Activated naive CD8-positive, alpha-beta T cell treated with anti-CD3 and anti-CD28 coated beads, Interleukin-2, amount 10 ng/mL, durations not matched to agents 7 days and 5 days (primary cell): ENCODE results near the gene ASB8. TPM values are rescaled to one million over a fixed set of nuclear protein-coding genes. Genes with fewer than 3 reads are reported as not detected.
"Not testable (repeated sequence)": the region's sequence is repeated elsewhere in the genome, so short reads cannot be mapped to it uniquely, and the experiment has no call there.

Experiments
- ATAC-seq: fragments of 150-1000 bp; cut with Tn5 transposase; one replicate; pipeline ENCODE4 v1.10.0; 2021; ENCODE audit warnings: low read depth, moderate library complexity
- POLR2A ChIA-PET: fragments of 350-600 bp; sonication (Branson Sonifier 250); formaldehyde crosslinking; loops from one replicate; lab custom pipeline; 2021; ENCODE audit warnings: antibody characterized with exemption; lab: Charles Lee
- DNase-seq: peaks from one replicate; pipeline ENCODE4 v3.0.0; 2021
- H3K27ac Mint-ChIP-seq: one replicate; pipeline ENCODE4 v1.8.0; 2022; ENCODE audit warnings: mild to moderate bottlenecking, mixed read lengths
- H3K27me3 Mint-ChIP-seq: one replicate; pipeline ENCODE4 v1.8.0; 2022; ENCODE audit warnings: mild to moderate bottlenecking, moderate library complexity, mixed read lengths
- H3K36me3 Mint-ChIP-seq: one replicate; pipeline ENCODE4 v1.8.0; 2021; ENCODE audit warnings: mild to moderate bottlenecking, mixed read lengths
- H3K4me1 Mint-ChIP-seq: one replicate; pipeline ENCODE4 v1.8.0; 2021; ENCODE audit warnings: mixed read lengths
- H3K4me3 Mint-ChIP-seq: one replicate; pipeline ENCODE4 v1.8.0; 2022; ENCODE audit warnings: mild to moderate bottlenecking, moderate library complexity, mixed read lengths
- H3K9me3 Mint-ChIP-seq: one replicate; pipeline ENCODE4 v1.8.0; 2021; ENCODE audit warnings: mixed read lengths
- total RNA-seq, 2 experiments: library from RNA; stranded (reverse); gene quantifications; one replicate each; pipeline ENCODE4 v1.2.3, GENCODE V29; 2021

ASB8 gene
- total RNA-seq, 2 experiments from 2014 or later = 47.6 to 53.9 TPM

GRCh38 chr12:48151103-48151771 is 6.1 kb downstream of the ASB8 start:
- H3K9me3 Mint-ChIP-seq = no peaks in the 10 kb centered on the region
- peaks cover 14% of the 10 kb centered on the region for H3K36me3 Mint-ChIP-seq
- ATAC-seq = no peak

GRCh38 chr12:48145981-48146380 is 11.3 kb downstream of the ASB8 start:
- Mint-ChIP-seq H3K4me1 (peaks cover 3% of the 10 kb centered on the region), H3K27me3 (no peaks in the 10 kb centered on the region), H3K27ac (no peak overlapping the region), H3K9me3 (no peaks in the 10 kb centered on the region), H3K36me3 (peaks cover 11% of the 10 kb centered on the region), H3K4me3 (no peak overlapping the region)
- POLR2A ChIA-PET = no interaction called here
- ATAC-seq (no peak), DNase-seq (no peak)

More at GRCh38 chr12:48151103-48151771, 6.1 kb downstream of the ASB8 start:
- Mint-ChIP-seq H3K4me3 (no peak overlapping the region), H3K27me3 (no peaks in the 10 kb centered on the region), H3K27ac (no peak overlapping the region), H3K4me1 (peaks cover 10% of the 10 kb centered on the region)
- POLR2A ChIA-PET = interaction anchor here (0.7 to 1.1 kb wide), 2 partner anchors 44 to 541 kb away, joined by 3 read pairs; no protein-coding TSS in a partner anchor
- no peak for DNase-seq

- DNase-seq = no peak
- ATAC-seq = no peak
- Mint-ChIP-seq H3K9me3 (no peaks in the 10 kb centered on the region), H3K27ac (no peak overlapping the region), H3K27me3 (no peaks in the 10 kb centered on the region), H3K36me3 (peaks cover 13% of the 10 kb centered on the region), H3K4me3 (no peak overlapping the region), H3K4me1 (peaks cover 3% of the 10 kb centered on the region)
- POLR2A ChIA-PET = no interaction called here
Observed at GRCh38 chr12:48143898-48144297, 13.4 kb downstream of the ASB8 start.

GRCh38 chr12:48142818-48143674 is 14.3 kb downstream of the ASB8 start:
- H3K27me3 Mint-ChIP-seq = no peaks in the 10 kb centered on the region
- no peaks in the 10 kb centered on the region for H3K9me3 Mint-ChIP-seq
- ATAC-seq = no peak
- POLR2A ChIA-PET = no interaction called here
- H3K4me1 Mint-ChIP-seq = peaks cover 3% of the 10 kb centered on the region
- no peak overlapping the region for H3K27ac Mint-ChIP-seq
- no peak for DNase-seq
- H3K4me3 Mint-ChIP-seq = no peak overlapping the region
- H3K36me3 Mint-ChIP-seq = peaks cover 12% of the 10 kb centered on the region

- DNase-seq = no peak
- POLR2A ChIA-PET = no interaction called here
- Mint-ChIP-seq H3K9me3 (no peaks in the 10 kb centered on the region), H3K4me3 (no peak overlapping the region), H3K27me3 (no peaks in the 10 kb centered on the region), H3K27ac (no peak overlapping the region), H3K4me1 (no peaks in the 10 kb centered on the region), H3K36me3 (peaks cover 7% of the 10 kb centered on the region)
- ATAC-seq = no peak
Observed at GRCh38 chr12:48135027-48135426, 22.3 kb downstream of the ASB8 start.

GRCh38 chr12:48132826-48133225 is 24.5 kb downstream of the ASB8 start:
- DNase-seq (no peak), ATAC-seq (no peak)
- Mint-ChIP-seq H3K4me3 (no peak overlapping the region), H3K27ac (no peak overlapping the region), H3K4me1 (no peaks in the 10 kb centered on the region), H3K27me3 (no peaks in the 10 kb centered on the region), H3K9me3 (no peaks in the 10 kb centered on the region), H3K36me3 (peaks cover 4% of the 10 kb centered on the region)
- POLR2A ChIA-PET = no interaction called here

- H3K4me3 Mint-ChIP-seq = no peak overlapping the region
- no peaks in the 10 kb centered on the region for H3K4me1 Mint-ChIP-seq
- peaks cover 4% of the 10 kb centered on the region for H3K36me3 Mint-ChIP-seq
- H3K27ac Mint-ChIP-seq = no peak overlapping the region
- POLR2A ChIA-PET = no interaction called here
- no peaks in the 10 kb centered on the region for H3K27me3 Mint-ChIP-seq
- DNase-seq (no peak), ATAC-seq (no peak)
- no peaks in the 10 kb centered on the region for H3K9me3 Mint-ChIP-seq
Observed at GRCh38 chr12:48131517-48131916, 25.8 kb downstream of the ASB8 start.

GRCh38 chr12:48129376-48129775 is 27.9 kb downstream of the ASB8 start:
- no peak for DNase-seq
- no peak overlapping the region for H3K27ac Mint-ChIP-seq
- peaks cover 2% of the 10 kb centered on the region for H3K36me3 Mint-ChIP-seq
- no peak for ATAC-seq
- POLR2A ChIA-PET = no interaction called here
- no peak overlapping the region for H3K4me3 Mint-ChIP-seq
- no peaks in the 10 kb centered on the region for H3K9me3 Mint-ChIP-seq
- H3K27me3 Mint-ChIP-seq = no peaks in the 10 kb centered on the region
- H3K4me1 Mint-ChIP-seq = no peaks in the 10 kb centered on the region

GRCh38 chr12:48128800-48129199 is 28.5 kb downstream of the ASB8 start:
- no peak overlapping the region for H3K27ac Mint-ChIP-seq
- H3K27me3 Mint-ChIP-seq = no peaks in the 10 kb centered on the region
- DNase-seq = no peak
- no peaks in the 10 kb centered on the region for H3K4me1 Mint-ChIP-seq
- H3K4me3 Mint-ChIP-seq = no peak overlapping the region
- POLR2A ChIA-PET = interaction anchor here (0.5 kb wide), 1 partner anchor 8 kb away, joined by 4 read pairs; no protein-coding TSS in a partner anchor
- peaks cover 2% of the 10 kb centered on the region for H3K36me3 Mint-ChIP-seq
- ATAC-seq = no peak
- H3K9me3 Mint-ChIP-seq = no peaks in the 10 kb centered on the region

- Mint-ChIP-seq H3K27ac (peak overlapping the region; percentile 10), H3K4me1 (no peaks in the 10 kb centered on the region), H3K27me3 (no peaks in the 10 kb centered on the region), H3K36me3 (peaks cover 7% of the 10 kb centered on the region), H3K9me3 (no peaks in the 10 kb centered on the region), H3K4me3 (no peak overlapping the region)
- ATAC-seq (no peak), DNase-seq (no peak)
- POLR2A ChIA-PET = no interaction called here
Observed at GRCh38 chr12:48126953-48127630, 30.2 kb downstream of the ASB8 start.

GRCh38 chr12:48125985-48126384 is 31.3 kb downstream of the ASB8 start:
- ATAC-seq (no peak), DNase-seq (no peak)
- POLR2A ChIA-PET = no interaction called here
- H3K9me3 Mint-ChIP-seq = no peaks in the 10 kb centered on the region
- H3K4me3 Mint-ChIP-seq = no peak overlapping the region
- H3K36me3 Mint-ChIP-seq = peaks cover 7% of the 10 kb centered on the region
- no peak overlapping the region for H3K27ac Mint-ChIP-seq
- peaks cover 4% of the 10 kb centered on the region for H3K4me1 Mint-ChIP-seq
- H3K27me3 Mint-ChIP-seq = no peaks in the 10 kb centered on the region

GRCh38 chr12:48125542-48125941 is 31.8 kb downstream of the ASB8 start:
- ATAC-seq, DNase-seq, H3K36me3 Mint-ChIP-seq, H3K4me3 Mint-ChIP-seq, H3K27ac Mint-ChIP-seq, H3K9me3 Mint-ChIP-seq, H3K27me3 Mint-ChIP-seq, POLR2A ChIA-PET, H3K4me1 Mint-ChIP-seq: not testable (repeated sequence)

GRCh38 chr12:48123169-48123568 is 34.1 kb downstream of the ASB8 start:
- H3K9me3 Mint-ChIP-seq = no peaks in the 10 kb centered on the region
- POLR2A ChIA-PET = no interaction called here
- no peak overlapping the region for H3K4me3 Mint-ChIP-seq

More at GRCh38 chr12:48123169-48123568, 34.1 kb downstream of the ASB8 start:
- H3K4me1 Mint-ChIP-seq = peaks cover 23% of the 10 kb centered on the region
- H3K27me3 Mint-ChIP-seq = no peaks in the 10 kb centered on the region
- DNase-seq = no peak
- ATAC-seq = no peak
- no peak overlapping the region for H3K27ac Mint-ChIP-seq
- peaks cover 9% of the 10 kb centered on the region for H3K36me3 Mint-ChIP-seq
